ENCODE results near the gene ABTB2.

Gene ABTB2

GRCh38 chr11:34149786-34150185, 208.0 kb downstream of the ABTB2 start:
- no peak for TF ChIP-seq BACH2 (CRISPR knock-in tag; IDR thresholded peaks at IDR 0.05; ENCODE audit: borderline replicate concordance)
- no peak for TF ChIP-seq ZNF8 (CRISPR knock-in tag; IDR thresholded peaks at IDR 0.05)
- no peak for TF ChIP-seq ZFP30 (CRISPR knock-in tag; IDR thresholded peaks at IDR 0.05)
- no peak for TF ChIP-seq CSRNP3 (CRISPR knock-in tag; IDR thresholded peaks at IDR 0.05)
- TF ChIP-seq ZNF565 (CRISPR knock-in tag; conservative IDR thresholded peaks at IDR 0.05; ENCODE audit: low read depth) = no peak
- TF ChIP-seq ARNTL (CRISPR knock-in tag; IDR thresholded peaks at IDR 0.05; ENCODE audit: borderline replicate concordance, low read depth) = no peak
- TF ChIP-seq CSDC2 (CRISPR knock-in tag; IDR thresholded peaks at IDR 0.05) = no peak
- no peak for TF ChIP-seq GLIS3 (CRISPR knock-in tag; IDR thresholded peaks at IDR 0.05)
- no peak for TF ChIP-seq TSHZ2 (CRISPR knock-in tag; IDR thresholded peaks at IDR 0.05)
- no peak for TF ChIP-seq ZC3H10 (CRISPR knock-in tag; IDR thresholded peaks at IDR 0.05)
- TF ChIP-seq TCF4 (CRISPR knock-in tag; IDR thresholded peaks at IDR 0.05; ENCODE audit: borderline replicate concordance) = no peak
- TF ChIP-seq OSR1 (CRISPR knock-in tag; IDR thresholded peaks at IDR 0.05) = no peak
- TF ChIP-seq ESRRG (CRISPR knock-in tag; IDR thresholded peaks at IDR 0.05) = no peak
- no peak for TF ChIP-seq TOX (CRISPR knock-in tag; IDR thresholded peaks at IDR 0.05; ENCODE audit: borderline replicate concordance)
- TF ChIP-seq RARB (CRISPR knock-in tag; IDR thresholded peaks at IDR 0.05) = no peak
- no peak for TF ChIP-seq CREB5 (CRISPR knock-in tag; IDR thresholded peaks at IDR 0.05; ENCODE audit: low read depth)
- TF ChIP-seq ZFP3 (CRISPR knock-in tag; IDR thresholded peaks at IDR 0.05) = no peak
- ATAC-seq = peak; percentile 78

GRCh38 chr11:34149274-34149673, 208.5 kb downstream of the ABTB2 start:
- ATAC-seq = no peak
- no peak for TF ChIP-seq POU6F1 (CRISPR knock-in tag; IDR thresholded peaks at IDR 0.05; ENCODE audit: borderline replicate concordance, low read depth)
- no peak for TF ChIP-seq ZC3H10 (CRISPR knock-in tag; IDR thresholded peaks at IDR 0.05)
- TF ChIP-seq PATZ1 (CRISPR knock-in tag; IDR thresholded peaks at IDR 0.05; ENCODE audit: borderline replicate concordance) = no peak
- no peak for TF ChIP-seq RARB (CRISPR knock-in tag; IDR thresholded peaks at IDR 0.05)
- no peak for TF ChIP-seq ZNF8 (CRISPR knock-in tag; IDR thresholded peaks at IDR 0.05)

GRCh38 chr11:34148504-34149165, 209.2 kb downstream of the ABTB2 start:
- TF ChIP-seq CREB5 (CRISPR knock-in tag; IDR thresholded peaks at IDR 0.05; ENCODE audit: low read depth) = no peak
- no peak for TF ChIP-seq CSRNP3 (CRISPR knock-in tag; IDR thresholded peaks at IDR 0.05)
- TF ChIP-seq ZNF8 (CRISPR knock-in tag; IDR thresholded peaks at IDR 0.05) = no peak
- no peak for TF ChIP-seq TCF4 (CRISPR knock-in tag; IDR thresholded peaks at IDR 0.05; ENCODE audit: borderline replicate concordance)
- TF ChIP-seq ZFP30 (CRISPR knock-in tag; IDR thresholded peaks at IDR 0.05) = no peak
- no peak for TF ChIP-seq ARNTL (CRISPR knock-in tag; IDR thresholded peaks at IDR 0.05; ENCODE audit: borderline replicate concordance, low read depth)
- no peak for TF ChIP-seq CSDC2 (CRISPR knock-in tag; IDR thresholded peaks at IDR 0.05)
- no peak for ATAC-seq

All from SK-N-SH treated with all-trans-retinoic acid at 6 μM for 48 hours (cell line).